Measurements from ENCODE around the gene CASQ1.

The CASQ1 gene

GRCh38 chr1:160226623-160227022, 36.2 kb downstream of the CASQ1 start:
- DNase-seq (ENCODE audit: low read depth), result no peak

- DNase-seq (ENCODE audit: low read depth), result no peak
Measured at GRCh38 chr1:160227034-160227433, 36.7 kb downstream of the CASQ1 start.

GRCh38 chr1:160227561-160227960, 37.2 kb downstream of the CASQ1 start:
- no peak for DNase-seq (ENCODE audit: low read depth)

- no peak for DNase-seq (ENCODE audit: low read depth)
Measured at GRCh38 chr1:160228431-160228830, 38.1 kb downstream of the CASQ1 start.

GRCh38 chr1:160232911-160233310, 42.5 kb downstream of the CASQ1 start:
- DNase-seq (ENCODE audit: low read depth), result no peak

- DNase-seq (ENCODE audit: low read depth), result no peak
Measured at GRCh38 chr1:160236806-160237205, 46.4 kb downstream of the CASQ1 start.

GRCh38 chr1:160237558-160237957, 47.2 kb downstream of the CASQ1 start:
- DNase-seq (ENCODE audit: low read depth), result no peak

- no peak for DNase-seq (ENCODE audit: low read depth)
Measured at GRCh38 chr1:160238408-160238807, 48.0 kb downstream of the CASQ1 start.

- DNase-seq (ENCODE audit: low read depth), result no peak
Measured at GRCh38 chr1:160239582-160240299, 49.4 kb downstream of the CASQ1 start.

GRCh38 chr1:160243767-160244166, 53.4 kb downstream of the CASQ1 start:
- no peak for DNase-seq (ENCODE audit: low read depth)

- no peak for DNase-seq (ENCODE audit: low read depth)
Measured at GRCh38 chr1:160244209-160244608, 53.8 kb downstream of the CASQ1 start.

- no peak for DNase-seq (ENCODE audit: low read depth)
Measured at GRCh38 chr1:160245434-160245833, 55.1 kb downstream of the CASQ1 start.

- no peak for DNase-seq (ENCODE audit: low read depth)
Measured at GRCh38 chr1:160247053-160247452, 56.7 kb downstream of the CASQ1 start.

- no peak for DNase-seq (ENCODE audit: low read depth)
Measured at GRCh38 chr1:160251011-160251410, 60.6 kb downstream of the CASQ1 start.
